Glutamatergic neuron (in vitro differentiated cells): ENCODE results near the gene PCDHB9. TPM values are rescaled to one million over a fixed set of nuclear protein-coding genes. Genes with fewer than 3 reads are reported as not detected.
A peak's percentile ranks its signal among the peaks of the same experiment; 100 is the strongest.
"Not testable (repeated sequence)": the region's sequence is repeated elsewhere in the genome, so short reads cannot be mapped to it uniquely, and the experiment has no call there.

Source experiments
- DNase-seq: peaks from one replicate; pipeline ENCODE4 v3.0.0; 2022
- H3K27ac Mint-ChIP-seq: one replicate; pipeline ENCODE4 v1.8.0; 2020; ENCODE audit warnings: mild to moderate bottlenecking, mixed read lengths, inconsistent platforms; ENCODE audit not compliant: unreplicated experiment
- H3K27me3 Mint-ChIP-seq: one replicate; pipeline ENCODE4 v1.8.0; 2020; ENCODE audit warnings: mild to moderate bottlenecking, moderate library complexity, mixed read lengths, inconsistent platforms; ENCODE audit not compliant: unreplicated experiment
- H3K36me3 Mint-ChIP-seq: one replicate; pipeline ENCODE4 v1.8.0; 2020; ENCODE audit warnings: mild to moderate bottlenecking, mixed read lengths, inconsistent platforms; ENCODE audit not compliant: unreplicated experiment
- H3K4me1 Mint-ChIP-seq: one replicate; pipeline ENCODE4 v1.8.0; 2020; ENCODE audit warnings: mild to moderate bottlenecking, low read depth, mixed read lengths, inconsistent platforms; ENCODE audit not compliant: unreplicated experiment
- H3K4me3 Mint-ChIP-seq: one replicate; pipeline ENCODE4 v1.8.0; 2020; ENCODE audit warnings: mild to moderate bottlenecking, mixed read lengths, inconsistent platforms; ENCODE audit not compliant: unreplicated experiment
- H3K9me3 Mint-ChIP-seq: one replicate; pipeline ENCODE4 v1.8.0; 2020; ENCODE audit warnings: mild to moderate bottlenecking, moderate library complexity, mixed read lengths, inconsistent platforms; ENCODE audit not compliant: unreplicated experiment
- CTCF ChIP-seq: fragments of 200-600 bp; sonication (generic); IDR thresholded peaks from one replicate; pipeline ENCODE4 v1.5.0; 2021; ENCODE audit not compliant: partially characterized antibody, unreplicated experiment
- total RNA-seq: library from RNA; stranded (reverse); fragmentation: NEBNext Ultra II Directional; extraction: Animal tissue kit (Norgen Biotek cat#: 25700); gene quantifications from one replicate; pipeline ENCODE4 v1.2.1, GENCODE V29; 2021; ENCODE audit not compliant: unreplicated experiment

Gene PCDHB9
- total RNA-seq, 1 donor from 2014 or later: 12.2 TPM

GRCh38 chr5:141177577-141178191 is 9.3 kb upstream of the PCDHB9 start, which contains the start of gene PCDHB8:
Gene PCDHB8 (plus strand): TSS chr5:141177790. CDS start chr5:141178035, 245 bp downstream.
- H3K27ac Mint-ChIP-seq, H3K4me1 Mint-ChIP-seq, H3K27me3 Mint-ChIP-seq, H3K4me3 Mint-ChIP-seq: not testable (repeated sequence)
- Mint-ChIP-seq H3K9me3 (peaks cover 14% of the 10 kb centered on the region), H3K36me3 (peaks cover 28% of the 10 kb centered on the region)
- DNase-seq: peak; percentile 41
- peak; percentile 26 for TF ChIP-seq CTCF

- H3K9me3 Mint-ChIP-seq: peaks cover 18% of the 10 kb centered on the region
- DNase-seq, H3K27me3 Mint-ChIP-seq, H3K27ac Mint-ChIP-seq, H3K4me1 Mint-ChIP-seq, H3K4me3 Mint-ChIP-seq: not testable (repeated sequence)
- H3K36me3 Mint-ChIP-seq: peaks cover 31% of the 10 kb centered on the region
Observed at GRCh38 chr5:141179371-141179770, 7.6 kb upstream of the PCDHB9 start.

- not testable (repeated sequence) for H3K4me1 Mint-ChIP-seq, H3K27ac Mint-ChIP-seq, DNase-seq, H3K4me3 Mint-ChIP-seq
- Mint-ChIP-seq H3K9me3 (peaks cover 20% of the 10 kb centered on the region), H3K36me3 (peaks cover 34% of the 10 kb centered on the region), H3K27me3 (peaks cover 13% of the 10 kb centered on the region)
Observed at GRCh38 chr5:141179876-141180275, 7.1 kb upstream of the PCDHB9 start.

GRCh38 chr5:141180313-141180712 is 6.6 kb upstream of the PCDHB9 start:
- Mint-ChIP-seq H3K27ac (no peak overlapping the region), H3K36me3 (peaks cover 33% of the 10 kb centered on the region), H3K27me3 (peaks cover 15% of the 10 kb centered on the region), H3K4me1 (no peaks in the 10 kb centered on the region), H3K9me3 (peaks cover 21% of the 10 kb centered on the region), H3K4me3 (no peak overlapping the region)
- no peak for DNase-seq
- no peak for TF ChIP-seq CTCF

GRCh38 chr5:141182248-141182647 is 4.7 kb upstream of the PCDHB9 start, which contains the start of gene PCDHB16:
Gene PCDHB16 (plus strand): TSS chr5:141182387. CDS start chr5:141182560, 173 bp downstream.
- peaks cover 32% of the 10 kb centered on the region for H3K9me3 Mint-ChIP-seq
- peak within 1 kb of the TSS; percentile 79 for H3K27ac Mint-ChIP-seq
- H3K36me3 Mint-ChIP-seq: peaks cover 46% of the 10 kb centered on the region
- DNase-seq: peak; percentile 47
- H3K4me3 Mint-ChIP-seq: peak within 1 kb of the TSS; percentile 87
- TF ChIP-seq CTCF: peak; percentile 50
- no peaks in the 10 kb centered on the region for H3K4me1 Mint-ChIP-seq
- H3K27me3 Mint-ChIP-seq: peaks cover 15% of the 10 kb centered on the region

GRCh38 chr5:141184117-141184855 is 2.7 kb upstream of the PCDHB9 start:
- not testable (repeated sequence) for DNase-seq, H3K27ac Mint-ChIP-seq, H3K4me3 Mint-ChIP-seq, H3K4me1 Mint-ChIP-seq
- H3K36me3 Mint-ChIP-seq: peaks cover 57% of the 10 kb centered on the region
- H3K27me3 Mint-ChIP-seq: peaks cover 19% of the 10 kb centered on the region
- peaks cover 38% of the 10 kb centered on the region for H3K9me3 Mint-ChIP-seq

GRCh38 chr5:141188682-141189081 is 1.7 kb downstream of the PCDHB9 start:
- not testable (repeated sequence) for H3K4me3 Mint-ChIP-seq, H3K4me1 Mint-ChIP-seq

GRCh38 chr5:141189131-141189530 is 2.2 kb downstream of the PCDHB9 start:
- H3K4me3 Mint-ChIP-seq, DNase-seq, H3K27ac Mint-ChIP-seq, H3K4me1 Mint-ChIP-seq: not testable (repeated sequence)
- Mint-ChIP-seq H3K27me3 (peaks cover 16% of the 10 kb centered on the region), H3K9me3 (peaks cover 47% of the 10 kb centered on the region), H3K36me3 (peaks cover 65% of the 10 kb centered on the region)

More at GRCh38 chr5:141188682-141189081, 1.7 kb downstream of the PCDHB9 start:
- Mint-ChIP-seq H3K27me3 (peaks cover 16% of the 10 kb centered on the region), H3K36me3 (peaks cover 64% of the 10 kb centered on the region), H3K9me3 (peaks cover 47% of the 10 kb centered on the region)
- H3K27ac Mint-ChIP-seq, DNase-seq: not testable (repeated sequence)
